Esophagus squamous epithelium (tissue), 4 donors: ENCODE results near the gene HOXC5.
"Not testable (repeated sequence)": the region's sequence is repeated elsewhere in the genome, so short reads cannot be mapped to it uniquely, and the experiment has no call there.

ENCODE experiments used
- POLR2A ChIP-seq, 4 donors: fragments of 450-650 bp; IDR thresholded peaks; one replicate each; pipeline ENCODE4 v1.6.1; 2017; ENCODE audit warnings: antibody characterized with exemption in 4 of 4, mild to moderate bottlenecking in 4 of 4, moderate library complexity in 3 of 4
- TF ChIP-seq, protein P1 (sequence below), 6 experiments: fragments of 450-650 bp in 4 of 6; fragments of 200-600 bp in 2 of 6; sonication (generic) in 2 of 6; IDR thresholded peaks; one replicate each; pipeline ENCODE4 v1.5.1; 2016 to 2019; ENCODE audit warnings: antibody characterized with exemption in 6 of 6, mild to moderate bottlenecking in 4 of 6, moderate library complexity in 4 of 6

DNA sequence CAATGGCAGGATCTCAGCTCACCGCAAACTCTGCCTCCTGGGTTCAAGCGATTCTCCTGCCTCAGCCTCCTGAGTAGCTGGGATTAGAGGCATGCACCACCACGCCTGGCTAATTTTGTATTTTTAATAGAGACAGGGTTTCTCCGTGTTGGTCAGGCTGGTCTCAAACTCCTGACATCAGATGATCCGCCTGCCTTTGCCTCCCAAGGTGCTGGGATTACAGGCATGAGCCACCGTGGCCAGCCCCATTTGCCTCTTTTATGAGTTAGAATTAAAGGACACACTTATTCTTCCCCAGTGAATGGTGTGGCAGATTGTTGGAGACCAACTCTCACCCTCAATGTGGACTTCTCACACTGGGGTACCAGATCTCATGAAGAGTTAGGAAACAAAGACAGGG lies 9.2 kb downstream of the HOXC5 start:
- TF ChIP-seq, protein P1, sequence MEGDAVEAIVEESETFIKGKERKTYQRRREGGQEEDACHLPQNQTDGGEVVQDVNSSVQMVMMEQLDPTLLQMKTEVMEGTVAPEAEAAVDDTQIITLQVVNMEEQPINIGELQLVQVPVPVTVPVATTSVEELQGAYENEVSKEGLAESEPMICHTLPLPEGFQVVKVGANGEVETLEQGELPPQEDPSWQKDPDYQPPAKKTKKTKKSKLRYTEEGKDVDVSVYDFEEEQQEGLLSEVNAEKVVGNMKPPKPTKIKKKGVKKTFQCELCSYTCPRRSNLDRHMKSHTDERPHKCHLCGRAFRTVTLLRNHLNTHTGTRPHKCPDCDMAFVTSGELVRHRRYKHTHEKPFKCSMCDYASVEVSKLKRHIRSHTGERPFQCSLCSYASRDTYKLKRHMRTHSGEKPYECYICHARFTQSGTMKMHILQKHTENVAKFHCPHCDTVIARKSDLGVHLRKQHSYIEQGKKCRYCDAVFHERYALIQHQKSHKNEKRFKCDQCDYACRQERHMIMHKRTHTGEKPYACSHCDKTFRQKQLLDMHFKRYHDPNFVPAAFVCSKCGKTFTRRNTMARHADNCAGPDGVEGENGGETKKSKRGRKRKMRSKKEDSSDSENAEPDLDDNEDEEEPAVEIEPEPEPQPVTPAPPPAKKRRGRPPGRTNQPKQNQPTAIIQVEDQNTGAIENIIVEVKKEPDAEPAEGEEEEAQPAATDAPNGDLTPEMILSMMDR (IDR thresholded peaks at IDR 0.05): not testable (repeated sequence)
- not testable (repeated sequence) for TF ChIP-seq POLR2A (IDR thresholded peaks at IDR 0.05)
